Left cardiac atrium (tissue), 4 donors: ENCODE results near the gene MAP7D1. TPM values are rescaled to one million over a fixed set of nuclear protein-coding genes. Genes with fewer than 3 reads are reported as not detected.
"Not testable (repeated sequence)": the region's sequence is repeated elsewhere in the genome, so short reads cannot be mapped to it uniquely, and the experiment has no call there.

Source experiments
- ATAC-seq, 2 donors: fragments of 200-7000 bp; cut with Tn5 transposase; one replicate each; pipeline ENCODE4 v1.9.1; 2020; ENCODE audit warnings: mild to moderate bottlenecking in 2 of 2, moderate library complexity in 2 of 2
- DNase-seq: peaks from one replicate; pipeline ENCODE4 v3.0.0-alpha.2; 2020
- intact Hi-C, 2 donors: fragments of 100-400 bp; cut with DNase I; formaldehyde crosslinking; loops; one replicate each; pipeline versions ENCODE4 v1.14.1 to v1.15.1; 2022 to 2023
- total RNA-seq, 2 donors: library from RNA; stranded (reverse); fragmentation: NEBNext Ultra II Directional; extraction: Animal tissue kit (Norgen Biotek cat#: 25700); gene quantifications; one replicate each; pipeline ENCODE4 v1.2.1, GENCODE V29; 2021
- donor health status: DM: no; HTN: yes; CAD: no.
- donor health status: DM: no; HTN: yes; CAD: no; lungs with severe emphysema.
- donor health status: DM: yes; HTN: yes; CAD: no.
- donor health status: Dilated cardiomyopathy.

Gene MAP7D1
- total RNA-seq, 2 donors from 2014 or later = 251 to 270 TPM

DNA sequence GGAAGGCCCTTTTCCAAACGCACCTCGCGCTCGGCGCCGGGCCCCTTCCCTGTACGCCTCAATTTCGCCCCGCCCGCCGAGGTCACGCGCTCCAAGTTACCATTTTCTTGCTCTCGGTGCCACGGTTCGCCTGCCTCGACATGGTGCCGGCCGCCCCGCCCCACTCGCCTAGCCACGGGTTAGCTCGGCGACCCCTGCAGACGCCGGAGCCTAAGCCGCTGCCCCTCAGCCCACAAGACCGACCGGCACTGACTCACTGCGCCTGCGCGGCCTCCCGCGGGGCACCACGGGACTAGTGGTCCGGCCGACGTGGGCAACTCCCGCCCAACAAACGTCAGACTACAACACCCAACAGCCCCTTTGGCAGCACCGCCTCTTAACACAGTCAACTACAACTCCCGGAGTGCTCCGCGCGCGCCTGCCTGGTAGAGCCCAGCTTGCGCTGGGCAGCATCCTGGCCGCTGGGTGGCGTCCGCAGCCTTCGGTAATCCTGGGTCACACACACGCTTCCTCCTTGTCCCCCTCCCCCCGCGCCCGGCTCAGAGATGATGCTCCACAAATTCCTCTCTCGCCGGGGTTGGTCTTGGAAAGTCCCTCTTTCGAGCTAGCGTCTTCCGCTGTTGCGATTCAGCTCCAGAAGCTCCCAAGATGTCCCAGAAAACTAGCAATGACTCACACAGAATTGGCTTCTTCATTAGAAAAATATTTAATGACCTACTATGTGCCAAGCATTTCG lies 6.6 kb upstream of the MAP7D1 start, which contains the start of gene TRAPPC3:
Gene TRAPPC3, minus strand, starts transcription at position 250 of the 736 bp plus-strand sequence. Its CDS starts 108 bp downstream, at position 142.
- DNase-seq (peak; percentile 100), ATAC-seq (peak; percentile 92 to 93)
- intact Hi-C loops = loop anchor here in 1 of 2 donors (1.0 to 5.0 kb wide), 2 partner anchors 39 to 273 kb away; no protein-coding TSS in a partner anchor

DNA sequence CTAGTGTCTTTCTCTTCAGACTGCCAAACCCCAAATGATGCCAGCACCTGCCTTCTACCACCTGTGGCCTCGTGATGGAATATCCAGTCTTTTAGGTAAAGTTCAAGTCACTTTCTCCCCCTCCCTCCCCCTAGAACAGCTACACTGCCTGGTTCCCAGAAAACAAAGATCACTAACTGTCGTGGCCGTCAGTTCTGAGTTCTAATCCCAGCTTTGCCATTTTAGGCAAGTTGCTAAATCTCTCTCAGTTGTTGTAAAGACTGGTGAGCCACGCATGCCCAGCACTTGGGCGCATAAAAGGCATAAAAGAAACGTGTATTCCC lies 6.0 kb upstream of the MAP7D1 start:
- DNase-seq (no peak), ATAC-seq (no peak)
- intact Hi-C loops = loop anchor here (1.0 to 10.0 kb wide), 6 partner anchors 37 to 272 kb away; partner anchors contain the start of gene THRAP3 (in 1 of the 2)

DNA sequence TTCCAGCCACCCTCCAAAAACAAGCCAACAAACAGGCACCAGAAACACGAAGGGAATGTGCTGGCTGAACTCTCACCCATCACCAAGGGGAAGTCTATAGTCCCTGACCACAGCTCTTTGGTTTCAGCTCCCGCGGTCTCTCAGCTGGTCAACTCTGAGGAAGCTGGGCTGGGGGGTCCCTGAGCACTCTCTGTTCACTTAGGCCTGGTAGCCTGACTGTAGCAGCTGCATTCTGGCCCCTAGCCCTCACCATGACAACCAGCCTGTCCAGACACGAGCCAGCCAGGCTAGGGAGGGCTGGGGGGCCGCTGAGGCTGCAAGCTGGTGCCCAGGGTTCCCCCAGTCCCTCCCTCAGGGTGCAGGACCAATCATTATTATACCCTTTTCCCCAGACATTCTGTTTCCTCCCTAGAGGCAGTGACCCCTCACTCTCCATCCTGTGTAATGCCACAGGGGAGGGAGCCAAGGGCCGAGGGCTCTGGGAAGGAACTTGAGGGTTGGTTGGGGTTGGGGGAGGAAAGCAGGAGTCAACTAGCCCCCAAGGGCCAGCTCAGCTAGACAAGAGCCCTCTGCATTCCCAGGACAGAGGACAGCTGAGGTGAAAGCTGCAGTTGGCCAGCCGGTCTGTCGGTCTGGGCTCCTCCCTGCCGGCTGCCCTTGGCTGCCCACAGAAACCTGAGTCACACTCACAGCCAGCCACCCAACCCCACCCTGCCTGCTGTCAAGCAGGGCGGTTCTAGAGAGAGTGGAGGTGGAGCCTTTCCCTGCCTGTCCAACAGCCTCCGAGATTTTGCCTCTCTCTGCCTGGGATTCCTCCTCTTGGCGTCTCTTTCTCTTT lies 5.4 kb upstream of the MAP7D1 start:
- ATAC-seq (peak; percentile 73 to 84), DNase-seq (peak; percentile 94)
- intact Hi-C loops = loop anchor here (2.0 to 10.0 kb wide), 4 partner anchors 37 to 134 kb away; partner anchors contain the start of gene THRAP3 (in 1 of the 2)

DNA sequence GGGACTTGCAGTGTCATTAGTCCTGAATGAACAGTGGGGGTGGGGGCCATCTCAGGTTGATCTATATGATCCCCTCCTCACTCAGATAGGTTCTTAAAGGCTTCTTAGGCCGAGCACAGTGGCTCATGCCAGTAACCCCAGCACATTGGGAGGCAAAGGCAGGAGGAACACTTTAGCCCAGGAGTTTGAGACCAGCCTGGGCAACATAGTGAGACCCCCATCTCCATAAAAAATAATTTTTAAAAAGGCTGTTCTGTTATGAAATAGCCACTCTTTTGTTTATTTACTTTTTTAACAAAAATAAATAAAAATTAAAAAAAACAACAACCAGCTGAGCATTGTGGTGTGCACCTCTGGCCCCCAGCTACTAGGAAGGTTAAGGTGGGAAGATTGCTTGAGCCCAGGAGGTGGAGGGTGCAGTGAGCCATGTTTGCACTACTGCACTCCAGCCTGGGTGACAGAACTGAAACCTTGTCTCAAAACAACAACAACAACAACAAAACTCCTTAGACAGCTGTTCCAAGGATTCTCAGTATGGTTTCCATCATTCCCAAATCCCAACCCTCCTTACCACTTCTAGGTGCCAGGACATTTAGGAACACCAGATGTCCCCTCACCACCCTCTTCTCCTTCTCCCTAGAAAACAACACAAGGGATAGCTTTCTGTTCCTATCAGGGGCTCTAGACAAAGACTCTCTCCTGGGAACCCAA lies 4.7 kb upstream of the MAP7D1 start:
- no peak for DNase-seq
- ATAC-seq = no peak
- intact Hi-C loops = loop anchor here (2.0 to 10.0 kb wide), 4 partner anchors 36 to 134 kb away; partner anchors contain the start of gene THRAP3 (in 1 of the 2)

DNA sequence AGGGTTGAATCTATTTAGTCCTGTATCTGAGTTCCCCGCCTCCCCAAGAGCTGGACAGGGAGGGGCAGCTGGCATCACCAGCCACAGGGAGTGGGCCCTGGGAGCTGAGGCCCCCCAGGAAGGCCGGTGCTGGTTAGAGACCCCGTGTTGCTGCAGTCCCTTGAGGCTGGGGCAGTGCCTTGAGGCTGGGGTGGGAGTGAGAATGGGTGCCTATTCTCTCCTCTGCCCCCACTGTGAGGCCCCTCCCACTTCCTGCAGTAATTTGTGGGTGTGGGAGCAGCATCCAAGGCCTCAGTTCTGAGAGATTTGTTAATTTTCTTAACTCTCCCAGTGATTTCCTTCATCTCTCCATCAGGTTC lies 4.1 kb upstream of the MAP7D1 start:
- intact Hi-C loops = loop anchor here (2.0 to 10.0 kb wide), 4 partner anchors 35 to 133 kb away; partner anchors contain the start of gene THRAP3 (in 1 of the 2)
- peak; percentile 55 for DNase-seq
- no peak for ATAC-seq

DNA sequence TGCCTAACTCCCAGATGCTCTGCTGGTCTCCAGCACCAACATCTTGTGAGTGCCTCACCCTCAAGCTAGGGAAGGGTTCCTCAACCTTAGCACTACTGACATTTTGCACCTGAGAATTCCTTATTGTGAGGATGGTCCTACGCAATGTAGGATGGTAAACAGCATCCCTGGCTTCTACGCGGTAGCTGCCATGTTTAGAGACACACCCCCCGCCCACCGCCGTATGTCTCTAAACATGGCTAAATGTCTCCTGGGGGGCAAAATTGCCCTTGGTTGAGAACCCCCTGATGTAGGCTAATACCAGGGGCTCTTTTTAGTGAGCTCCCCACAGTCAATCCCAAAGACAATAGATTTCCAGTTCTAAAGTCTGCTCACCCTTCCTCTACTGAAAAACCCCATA lies 2.5 kb upstream of the MAP7D1 start:
- ATAC-seq (no peak), DNase-seq (no peak)
- intact Hi-C loops = loop anchor here (5.0 to 10.0 kb wide), 3 partner anchors 34 to 131 kb away; partner anchors contain the start of gene THRAP3 (in 1 of the 2)

DNA sequence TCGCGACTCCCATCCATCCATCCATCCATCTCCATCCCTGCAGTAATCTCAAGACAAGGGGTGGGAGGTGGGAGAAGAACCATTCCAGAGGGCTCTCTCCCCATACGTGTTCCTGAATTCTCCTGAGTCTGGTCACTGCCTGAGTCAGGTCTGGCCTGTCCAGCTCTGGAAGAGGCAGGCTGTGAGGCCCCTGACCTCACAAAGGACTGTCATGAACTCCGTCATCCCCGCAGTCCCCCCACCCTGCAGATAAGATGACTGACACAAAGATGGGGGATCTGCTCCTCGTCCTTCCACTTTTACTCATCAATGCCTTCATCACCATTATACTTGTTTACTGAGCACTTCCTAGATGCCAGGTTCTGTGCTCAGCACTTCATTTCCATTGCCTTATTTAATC lies 1.6 kb upstream of the MAP7D1 start:
- ATAC-seq = no peak
- intact Hi-C loops = loop anchor here (5.0 to 10.0 kb wide), 3 partner anchors 33 to 130 kb away; partner anchors contain the start of gene THRAP3 (in 1 of the 2)
- DNase-seq = no peak

DNA sequence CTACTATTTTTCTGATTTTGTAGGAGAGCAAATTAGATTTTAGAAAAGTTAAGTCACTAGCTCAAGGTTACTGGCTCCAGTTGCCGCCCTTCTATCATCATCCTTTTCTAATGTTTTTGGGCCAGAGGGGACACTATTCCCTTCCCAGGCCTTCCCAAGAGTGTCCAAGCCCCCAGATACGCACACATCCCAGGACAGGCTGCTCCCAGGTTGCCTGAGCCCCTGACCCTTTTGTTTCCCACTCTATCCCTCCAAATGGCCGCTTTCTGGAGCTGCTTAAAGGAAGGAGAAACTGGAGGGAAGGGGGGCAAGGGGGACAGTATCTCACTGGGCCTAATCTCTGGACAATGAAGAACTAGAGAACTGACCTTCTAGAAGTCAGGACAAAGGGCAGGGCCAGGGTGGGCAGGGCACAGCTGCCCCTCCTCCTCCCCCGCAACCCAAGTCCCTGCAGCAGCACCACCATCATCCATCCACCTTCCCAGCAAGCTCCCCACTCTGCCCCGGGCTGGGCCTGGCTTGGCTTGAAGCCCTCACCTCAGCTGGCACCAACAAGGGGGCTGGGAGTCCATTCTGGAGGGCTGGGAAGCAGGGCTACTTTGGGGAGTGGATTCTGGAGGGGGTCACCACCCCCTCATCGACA lies 1.1 kb upstream of the MAP7D1 start:
- DNase-seq (peak; percentile 63), ATAC-seq (peak; percentile 2 to 17)
- intact Hi-C loops = loop anchor here (5.0 to 10.0 kb wide), 3 partner anchors 32 to 130 kb away; partner anchors contain the start of gene THRAP3 (in 1 of the 2)

DNA sequence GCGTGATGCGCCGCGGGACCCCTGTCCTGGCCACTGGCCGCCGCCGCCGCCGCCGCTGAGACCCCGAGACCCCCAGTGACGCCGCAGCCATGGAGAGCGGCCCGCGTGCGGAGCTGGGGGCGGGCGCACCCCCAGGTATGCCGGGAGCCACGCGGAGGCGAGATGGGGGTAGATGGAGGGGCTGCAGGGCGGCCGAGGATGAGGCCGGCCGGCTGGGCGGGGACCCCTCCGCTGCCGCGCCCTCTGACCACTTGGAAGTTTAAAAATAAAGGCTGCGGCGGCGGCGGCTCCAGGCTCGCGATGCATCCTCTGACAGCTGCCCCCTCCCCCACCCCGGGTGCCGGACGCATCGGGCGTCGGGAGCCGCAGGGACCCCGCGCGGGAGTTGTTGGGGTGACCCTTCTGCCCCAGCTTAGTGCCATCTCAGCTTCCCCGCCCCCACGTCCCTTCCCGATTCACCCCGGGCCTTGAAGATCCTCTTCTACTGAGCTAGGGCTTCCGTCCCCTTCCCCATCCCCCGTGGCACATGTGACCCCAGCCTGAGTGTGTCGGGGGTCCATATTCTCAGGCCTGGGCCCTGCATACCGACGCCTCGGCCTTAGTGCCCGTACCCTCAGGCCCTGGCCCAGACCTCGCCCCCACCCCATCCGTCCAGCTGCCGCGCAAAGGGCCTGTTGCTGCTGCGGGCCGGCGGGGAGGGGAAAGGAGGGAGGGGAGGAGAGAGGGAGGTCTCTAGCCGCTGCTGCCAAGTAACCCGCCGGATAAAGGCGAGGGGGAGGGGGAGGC lies 562 bp downstream of the MAP7D1 start:
- peak; percentile 50 to 66 for ATAC-seq
- intact Hi-C loops = loop anchor here in 1 of 2 donors (10.0 kb wide), 1 partner anchor 128 kb away; no protein-coding TSS in a partner anchor

DNA sequence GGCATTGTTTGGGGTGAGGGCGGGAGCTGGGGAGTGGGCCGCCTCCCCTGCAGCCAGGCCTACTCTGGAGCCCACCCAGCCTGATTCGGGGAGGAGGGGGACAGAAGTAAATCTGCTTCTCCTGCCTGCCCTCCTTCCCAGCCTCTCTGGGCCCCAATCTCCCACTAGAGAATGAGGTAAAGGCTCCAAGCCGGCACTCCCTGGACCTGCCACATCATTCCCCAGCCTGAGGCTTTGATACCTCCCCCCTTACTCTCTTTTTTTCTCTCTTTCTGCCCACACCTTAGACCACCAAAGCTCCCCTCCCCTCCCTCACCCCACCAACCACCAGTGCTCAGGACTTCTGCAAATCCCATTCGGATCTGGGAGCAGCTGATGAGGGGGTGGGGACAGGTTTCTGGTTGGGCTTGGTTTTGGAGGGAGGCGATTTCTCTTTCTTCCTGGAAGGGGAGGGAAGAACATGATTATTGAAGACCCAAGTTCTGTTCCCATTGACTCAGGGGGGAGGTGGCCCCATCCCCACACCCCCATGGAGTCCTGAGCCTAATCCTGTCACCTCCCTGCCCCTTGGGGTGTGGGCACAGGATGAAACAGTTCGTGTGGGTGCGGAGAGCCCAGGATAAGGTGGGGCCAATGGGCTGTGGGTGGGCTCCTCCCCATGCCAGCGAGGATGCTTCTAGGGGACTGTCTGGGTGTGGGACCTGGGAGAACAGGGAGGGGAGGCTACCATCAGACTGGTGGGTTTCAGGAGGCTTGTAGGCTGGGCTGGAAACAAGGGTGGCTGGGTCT lies 1.3 kb downstream of the MAP7D1 start:
- no peak for DNase-seq
- peak in 1 of 2 donors; percentile 1 for ATAC-seq
- intact Hi-C loops = loop anchor here in 1 of 2 donors (10.0 kb wide), 1 partner anchor 127 kb away; no protein-coding TSS in a partner anchor

More for the DNA sequence above, 562 bp downstream of the MAP7D1 start:
- peak; percentile 78 for DNase-seq

DNA sequence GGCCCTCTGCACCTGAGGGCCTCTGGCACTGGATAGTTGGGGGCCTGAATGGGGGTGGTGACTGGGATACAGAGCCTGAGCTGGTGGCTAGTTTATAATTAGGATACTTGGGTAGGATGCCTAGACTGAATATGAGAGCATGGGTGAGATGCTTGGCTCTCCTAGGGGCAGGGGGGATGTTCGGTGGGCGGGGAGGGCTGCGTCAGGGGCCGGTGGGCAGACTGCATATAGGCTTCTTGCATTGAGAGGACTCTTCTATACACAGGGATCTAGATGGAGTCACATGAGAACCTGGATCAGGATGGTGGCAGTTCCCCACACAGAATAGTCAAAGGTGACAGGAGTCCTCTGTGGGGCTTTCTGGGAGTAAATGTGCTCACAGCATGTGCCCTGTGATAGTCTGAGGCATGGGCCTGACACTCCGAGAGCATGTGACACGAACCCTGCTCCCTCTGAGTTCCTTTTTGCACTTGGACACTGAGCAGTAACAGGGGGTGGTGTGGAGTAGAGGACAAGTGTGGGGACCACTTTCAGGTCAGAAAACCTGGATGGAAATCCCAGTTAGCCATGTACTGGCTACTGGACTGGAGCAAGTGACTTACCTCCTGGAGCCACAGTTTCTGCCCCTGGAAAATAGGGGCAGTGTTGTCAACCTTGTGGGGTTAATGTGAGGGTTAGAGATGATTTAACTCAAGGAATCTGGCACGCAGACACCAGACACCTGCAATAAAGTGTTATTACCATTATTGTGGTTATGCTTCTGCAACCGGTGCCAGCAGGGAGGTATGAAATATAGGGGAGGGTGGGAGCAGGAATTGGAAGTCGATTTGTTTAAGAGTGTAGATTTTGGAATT lies 2.2 kb downstream of the MAP7D1 start:
- DNase-seq (no peak), ATAC-seq (no peak)
- intact Hi-C loops = loop anchor here in 1 of 2 donors (10.0 kb wide), 1 partner anchor 127 kb away; no protein-coding TSS in a partner anchor

DNA sequence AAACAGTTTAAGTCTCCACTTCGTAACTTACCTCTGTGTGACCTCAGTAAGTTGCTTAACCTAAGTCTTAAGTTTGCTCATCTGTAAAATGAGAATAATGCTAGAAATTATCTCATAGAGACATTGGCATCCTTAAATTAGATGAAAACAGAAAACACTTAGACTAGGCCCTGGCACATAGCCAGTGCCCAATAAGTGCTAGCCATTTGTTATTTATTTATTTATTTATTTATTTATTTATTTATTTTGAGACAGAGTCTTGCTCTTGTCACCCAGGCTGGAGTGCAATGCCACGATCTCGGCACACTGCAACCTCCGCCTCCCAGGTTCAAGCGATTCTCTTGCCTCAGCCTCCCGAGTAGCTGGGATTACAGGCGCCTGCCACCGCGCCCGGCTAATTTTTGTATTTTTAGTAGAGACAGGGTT lies 2.9 kb downstream of the MAP7D1 start:
- not testable (repeated sequence) for ATAC-seq, DNase-seq
- intact Hi-C loops = loop anchor here in 1 of 2 donors (10.0 kb wide), 1 partner anchor 126 kb away; no protein-coding TSS in a partner anchor

DNA sequence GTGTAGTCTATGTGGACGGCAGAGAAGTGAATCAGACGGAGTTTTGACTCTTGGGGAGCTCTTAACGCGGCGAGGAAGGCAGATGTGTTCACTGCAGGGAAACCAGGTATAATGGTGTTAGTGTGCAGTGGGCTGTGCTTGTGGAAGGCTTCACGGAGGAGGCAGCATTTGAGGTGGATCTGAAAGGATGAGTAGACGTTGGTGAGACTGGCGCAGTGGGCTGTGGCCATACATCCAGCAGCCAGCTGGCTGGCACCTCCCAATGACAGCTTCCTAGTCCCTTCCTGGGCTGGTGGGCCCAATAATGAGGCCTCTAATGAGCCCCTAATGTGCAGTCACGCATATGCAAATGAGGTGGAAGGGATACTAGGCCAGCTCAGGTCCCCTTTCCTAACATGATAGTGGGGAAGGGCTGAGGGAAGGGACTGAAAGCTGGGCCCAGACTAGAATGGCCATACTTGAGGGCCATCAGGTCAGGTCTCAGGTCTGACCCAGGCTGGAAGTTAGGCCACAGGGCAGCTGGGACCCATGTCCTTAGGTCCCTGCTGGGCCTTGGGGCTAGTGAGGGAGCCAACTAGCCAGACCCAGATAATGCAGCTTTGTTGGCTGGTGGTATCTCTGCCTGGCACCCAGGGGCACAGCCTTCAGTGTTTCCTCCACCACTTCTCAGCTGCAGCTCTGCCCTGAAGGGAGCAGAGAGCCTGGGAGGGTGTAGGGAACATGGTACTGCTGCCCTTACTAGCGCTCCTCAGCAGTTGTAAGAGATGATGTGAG lies 3.8 kb downstream of the MAP7D1 start:
- intact Hi-C loops = loop anchor here in 1 of 2 donors (10.0 kb wide), 1 partner anchor 125 kb away; no protein-coding TSS in a partner anchor

DNA sequence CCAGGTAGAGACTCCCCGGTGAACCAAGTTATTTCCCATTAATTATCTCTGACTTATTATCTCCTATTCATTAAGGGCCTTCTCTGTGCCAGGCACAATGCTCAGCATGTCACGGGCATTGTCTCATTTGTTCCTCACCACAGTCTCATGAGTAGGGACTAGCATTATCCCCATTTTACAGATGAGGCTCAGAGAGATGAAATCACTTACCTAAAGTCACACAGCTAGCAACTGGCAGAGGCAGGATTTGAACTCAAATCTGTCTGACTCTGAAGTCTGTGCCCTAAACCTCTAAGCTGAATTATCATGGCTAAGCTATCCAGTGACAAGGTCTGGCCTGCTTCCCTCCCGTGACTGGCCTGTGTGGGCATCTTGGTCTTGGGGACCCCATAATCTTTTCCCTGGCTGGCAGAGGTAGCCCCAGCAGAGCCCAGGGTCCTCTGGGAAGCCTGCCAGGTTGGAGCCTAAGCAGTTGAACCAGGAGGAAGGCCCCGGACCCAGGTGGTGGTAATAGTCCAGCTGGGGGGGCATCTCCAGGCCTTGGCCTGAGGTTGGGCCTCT lies 4.5 kb downstream of the MAP7D1 start:
- DNase-seq (no peak), ATAC-seq (no peak)
- intact Hi-C loops = no loop called here

More for the DNA sequence above, 3.8 kb downstream of the MAP7D1 start:
- ATAC-seq (no peak), DNase-seq (no peak)
